Chondrocyte (in vitro differentiated cells): Measurements from ENCODE around the gene OARD1. TPM values are rescaled to one million over a fixed set of nuclear protein-coding genes. Genes with fewer than 3 reads are reported as not detected.

Experiments used
- DNase-seq: peaks from one replicate; pipeline ENCODE4 v3.0.0; 2021; ENCODE audit warnings: mixed read lengths, low spot score
- H3K27ac Mint-ChIP-seq: one replicate; pipeline ENCODE4 v1.8.0; 2021; ENCODE audit warnings: mild to moderate bottlenecking, moderate library complexity, mixed read lengths; ENCODE audit not compliant: unreplicated experiment
- H3K27me3 Mint-ChIP-seq: 2 replicates; pipeline ENCODE4 v1.8.0; 2021; ENCODE audit warnings: low read depth, mixed read lengths
- H3K36me3 Mint-ChIP-seq: 2 replicates; pipeline ENCODE4 v1.8.0; 2021; ENCODE audit warnings: low read depth, mixed read lengths
- H3K4me1 Mint-ChIP-seq: 2 replicates; pipeline ENCODE4 v1.8.0; 2021; ENCODE audit warnings: low read depth, mild to moderate bottlenecking, mixed read lengths
- H3K4me3 Mint-ChIP-seq: one replicate; pipeline ENCODE4 v1.8.0; 2021; ENCODE audit warnings: mild to moderate bottlenecking, moderate library complexity, mixed read lengths; ENCODE audit not compliant: unreplicated experiment
- H3K9me3 Mint-ChIP-seq: 2 replicates; pipeline ENCODE4 v1.8.0; 2021; ENCODE audit warnings: low read depth, mixed read lengths
- CTCF ChIP-seq: fragments of 200-600 bp; sonication (generic); IDR thresholded peaks from 2 replicates; pipeline ENCODE4 v1.5.0; 2021; ENCODE audit warnings: antibody characterized with exemption, mild to moderate bottlenecking, moderate library complexity
- total RNA-seq: library from RNA; stranded (reverse); gene quantifications from 3 replicates; pipeline ENCODE4 v1.2.1, GENCODE V29; 2021

Gene OARD1
- total RNA-seq, 1 donor from 2014 or later = 12.2 TPM

GRCh38 chr6:41027241-41027640 is 44.9 kb downstream of the OARD1 start:
- peak overlapping the region; percentile 77 for H3K4me3 Mint-ChIP-seq
- DNase-seq = no peak
- no peaks in the 10 kb centered on the region for H3K36me3 Mint-ChIP-seq
- no peaks in the 10 kb centered on the region for H3K9me3 Mint-ChIP-seq
- H3K27ac Mint-ChIP-seq = peak overlapping the region; percentile 29
- peaks cover 8% of the 10 kb centered on the region for H3K27me3 Mint-ChIP-seq
- H3K4me1 Mint-ChIP-seq = peaks cover 29% of the 10 kb centered on the region
- TF ChIP-seq CTCF = no peak

GRCh38 chr6:41025966-41026530 is 46.1 kb downstream of the OARD1 start:
- TF ChIP-seq CTCF = no peak
- H3K27ac Mint-ChIP-seq = peak overlapping the region; percentile 38

GRCh38 chr6:41023114-41023513 is 49.0 kb downstream of the OARD1 start:
- H3K27me3 Mint-ChIP-seq = peaks cover 2% of the 10 kb centered on the region
- TF ChIP-seq CTCF = no peak
- DNase-seq = no peak
- peaks cover 28% of the 10 kb centered on the region for H3K4me1 Mint-ChIP-seq
- H3K9me3 Mint-ChIP-seq = peaks cover 7% of the 10 kb centered on the region
- H3K4me3 Mint-ChIP-seq = no peak overlapping the region
- H3K36me3 Mint-ChIP-seq = peaks cover 1% of the 10 kb centered on the region
- no peak overlapping the region for H3K27ac Mint-ChIP-seq

More at GRCh38 chr6:41025966-41026530, 46.1 kb downstream of the OARD1 start:
- H3K9me3 Mint-ChIP-seq = no peaks in the 10 kb centered on the region
- peaks cover 37% of the 10 kb centered on the region for H3K4me1 Mint-ChIP-seq
- H3K36me3 Mint-ChIP-seq = no peaks in the 10 kb centered on the region
- no peak for DNase-seq
- H3K27me3 Mint-ChIP-seq = peaks cover 2% of the 10 kb centered on the region
- H3K4me3 Mint-ChIP-seq = no peak overlapping the region

GRCh38 chr6:41022294-41022693 is 49.9 kb downstream of the OARD1 start:
- Mint-ChIP-seq H3K27me3 (peaks cover 2% of the 10 kb centered on the region), H3K36me3 (peaks cover 1% of the 10 kb centered on the region), H3K4me1 (peaks cover 21% of the 10 kb centered on the region), H3K27ac (peak overlapping the region; percentile 30), H3K4me3 (no peak overlapping the region), H3K9me3 (peaks cover 7% of the 10 kb centered on the region)
- TF ChIP-seq CTCF = no peak
- no peak for DNase-seq

GRCh38 chr6:41021832-41022231 is 50.3 kb downstream of the OARD1 start:
- no peak overlapping the region for H3K4me3 Mint-ChIP-seq
- H3K9me3 Mint-ChIP-seq = peaks cover 7% of the 10 kb centered on the region

More at GRCh38 chr6:41021832-41022231, 50.3 kb downstream of the OARD1 start:
- peaks cover 2% of the 10 kb centered on the region for H3K27me3 Mint-ChIP-seq
- H3K27ac Mint-ChIP-seq = peak overlapping the region; percentile 30
- peak; percentile 70 for TF ChIP-seq CTCF
- H3K4me1 Mint-ChIP-seq = peaks cover 16% of the 10 kb centered on the region
- peaks cover 1% of the 10 kb centered on the region for H3K36me3 Mint-ChIP-seq
- no peak for DNase-seq
